ENCODE measurements around the gene OR6C75.
"Not testable (repeated sequence)": the region's sequence is repeated elsewhere in the genome, so short reads cannot be mapped to it uniquely, and the experiment has no call there.

OR6C75 gene

GRCh38 chr12:55336002-55336401 lies 26.8 kb upstream of the OR6C75 start:
- Histone ChIP-seq H3K27ac (no peak overlapping the region), H3K4me3 (ENCODE audit: low read depth, low read length) (no peak overlapping the region), H3K36me3 (ENCODE audit: control insufficient read depth, insufficient read depth, low read length) (no peaks in the 10 kb centered on the region), H3K4me1 (no peaks in the 10 kb centered on the region), H3K9me3 (ENCODE audit: control insufficient read depth, low read length) (no peaks in the 10 kb centered on the region), H3K27me3 (ENCODE audit: control insufficient read depth, insufficient read depth, low read length) (no peaks in the 10 kb centered on the region), H3K4me2 (ENCODE audit: low read length) (no peak overlapping the region), H2AFZ (no peak overlapping the region), H3K79me2 (no peaks in the 10 kb centered on the region), H3K9ac (no peak overlapping the region)
- no peak for TF ChIP-seq CTCF (IDR thresholded peaks at IDR 0.05)

- H2AFZ ChIP-seq; H3K27me3 ChIP-seq (ENCODE audit: control insufficient read depth, insufficient read depth, low read length); H3K4me1 ChIP-seq; H3K4me3 ChIP-seq (ENCODE audit: low read depth, low read length); H3K79me2 ChIP-seq; H3K9me3 ChIP-seq (ENCODE audit: control insufficient read depth, low read length); H3K36me3 ChIP-seq (ENCODE audit: control insufficient read depth, insufficient read depth, low read length); H3K9ac ChIP-seq; H3K27ac ChIP-seq; H3K4me2 ChIP-seq (ENCODE audit: low read length): not testable (repeated sequence)
Measured at GRCh38 chr12:55355338-55355737, 7.4 kb upstream of the OR6C75 start.

- Histone ChIP-seq H2AFZ (no peak overlapping the region), H3K79me2 (no peaks in the 10 kb centered on the region), H3K9me3 (ENCODE audit: control insufficient read depth, low read length) (no peaks in the 10 kb centered on the region), H3K27me3 (ENCODE audit: control insufficient read depth, insufficient read depth, low read length) (no peaks in the 10 kb centered on the region), H3K4me3 (ENCODE audit: low read depth, low read length) (no peak overlapping the region), H3K4me2 (ENCODE audit: low read length) (no peak overlapping the region), H3K4me1 (no peaks in the 10 kb centered on the region), H3K27ac (no peak overlapping the region), H3K9ac (no peak overlapping the region), H3K36me3 (ENCODE audit: control insufficient read depth, insufficient read depth, low read length) (no peaks in the 10 kb centered on the region)
- TF ChIP-seq CTCF (IDR thresholded peaks at IDR 0.05): no peak
Measured at GRCh38 chr12:55365086-55365485, 2.3 kb downstream of the OR6C75 start.

GRCh38 chr12:55372521-55372920 lies 9.7 kb downstream of the OR6C75 start:
- Histone ChIP-seq H3K4me1 (no peaks in the 10 kb centered on the region), H3K27me3 (ENCODE audit: control insufficient read depth, insufficient read depth, low read length) (no peaks in the 10 kb centered on the region), H3K9me3 (ENCODE audit: control insufficient read depth, low read length) (no peaks in the 10 kb centered on the region), H3K4me2 (ENCODE audit: low read length) (no peak overlapping the region), H3K27ac (no peak overlapping the region), H3K9ac (no peak overlapping the region), H2AFZ (no peak overlapping the region), H3K79me2 (no peaks in the 10 kb centered on the region), H3K36me3 (ENCODE audit: control insufficient read depth, insufficient read depth, low read length) (no peaks in the 10 kb centered on the region), H3K4me3 (ENCODE audit: low read depth, low read length) (no peak overlapping the region)
- no peak for TF ChIP-seq CTCF (IDR thresholded peaks at IDR 0.05)

GRCh38 chr12:55385891-55386290 lies 23.1 kb downstream of the OR6C75 start:
- Histone ChIP-seq H3K36me3 (ENCODE audit: control insufficient read depth, insufficient read depth, low read length) (no peaks in the 10 kb centered on the region), H2AFZ (no peak overlapping the region), H3K9me3 (ENCODE audit: control insufficient read depth, low read length) (no peaks in the 10 kb centered on the region), H3K9ac (no peak overlapping the region), H3K27ac (no peak overlapping the region), H3K4me2 (ENCODE audit: low read length) (no peak overlapping the region), H3K79me2 (no peaks in the 10 kb centered on the region), H3K27me3 (ENCODE audit: control insufficient read depth, insufficient read depth, low read length) (no peaks in the 10 kb centered on the region), H3K4me1 (no peaks in the 10 kb centered on the region), H3K4me3 (ENCODE audit: low read depth, low read length) (no peak overlapping the region)
- no peak for TF ChIP-seq CTCF (IDR thresholded peaks at IDR 0.05)

Data from parathyroid adenoma (tissue), 2 donors.